Occipital lobe (tissue), 2 donors: ENCODE results near the gene CDK10. TPM values are rescaled to one million over a fixed set of nuclear protein-coding genes. Genes with fewer than 3 reads are reported as not detected.
"Not testable (repeated sequence)": the region's sequence is repeated elsewhere in the genome, so short reads cannot be mapped to it uniquely, and the experiment has no call there.

Source experiments
- DNase-seq: peaks from one replicate; lab custom pipeline; 2025; lab: John Stamatoyannopoulos, UW
- total RNA-seq: library from RNA; depleted of rRNA; stranded (reverse); fragments of >200 nt; gene quantifications from one replicate; pipeline ENCODE4 v1.2.3, GENCODE V29; 2014

Gene CDK10
- total RNA-seq, 1 donor from 2014 or later = 22.9 TPM

DNA sequence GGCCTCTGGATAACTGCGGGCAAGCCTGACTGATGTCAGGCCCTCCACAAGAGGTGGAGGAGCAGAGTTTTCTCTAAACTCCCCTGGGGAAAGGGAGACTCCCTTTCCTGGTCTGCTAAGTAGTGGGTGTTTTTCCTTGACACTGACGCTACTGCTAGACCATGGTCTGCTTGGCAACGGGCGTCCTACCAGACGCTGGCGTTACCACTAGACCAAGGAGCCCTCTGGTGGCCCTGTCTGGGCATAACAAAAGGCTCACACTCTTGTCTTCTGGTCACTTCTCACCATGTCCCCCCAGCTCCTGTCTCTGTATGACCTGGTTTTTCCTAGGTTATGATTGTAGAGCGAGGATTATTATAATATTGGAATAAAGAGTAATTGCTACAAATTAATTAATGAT lies 19.5 kb upstream of the CDK10 start:
- not testable (repeated sequence) for DNase-seq

DNA sequence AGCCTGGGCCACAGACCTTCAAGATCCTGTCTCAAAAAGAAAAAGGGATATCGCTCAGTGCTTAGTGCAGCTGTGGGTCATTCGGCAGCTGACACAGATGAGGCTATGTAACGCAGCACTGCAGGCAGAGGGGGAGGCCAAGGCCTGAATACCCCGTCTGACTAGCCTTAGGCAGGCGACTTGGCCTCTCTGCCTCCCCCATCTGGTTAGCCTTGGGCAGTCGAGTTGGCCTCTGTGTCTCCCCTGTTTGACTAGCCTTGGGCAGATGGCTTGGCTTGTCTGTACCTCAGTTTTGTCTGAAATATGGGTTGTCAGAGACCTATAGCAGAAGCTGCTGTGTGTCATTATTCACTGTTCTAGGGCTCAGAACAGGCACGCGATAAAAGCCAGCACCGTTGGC lies 18.9 kb upstream of the CDK10 start:
- no peak for DNase-seq

DNA sequence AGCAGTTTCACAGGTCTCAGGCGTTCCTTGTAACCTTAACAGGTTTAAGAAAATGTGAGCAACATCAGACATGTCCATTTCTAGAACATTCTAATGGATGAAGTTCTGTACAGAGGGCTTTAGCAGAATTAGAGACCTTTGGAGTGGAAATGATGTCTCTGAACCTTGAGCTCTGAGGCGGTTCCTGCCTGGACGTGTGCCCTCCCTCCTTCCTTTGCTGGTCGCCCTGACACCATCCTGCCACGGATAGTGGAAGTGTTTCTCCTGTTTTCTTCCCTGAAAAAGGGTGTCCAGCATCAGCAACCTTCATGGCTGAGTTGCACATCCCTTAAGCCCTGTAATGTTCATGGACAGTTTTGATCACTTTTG lies 17.7 kb upstream of the CDK10 start:
- no peak for DNase-seq

DNA sequence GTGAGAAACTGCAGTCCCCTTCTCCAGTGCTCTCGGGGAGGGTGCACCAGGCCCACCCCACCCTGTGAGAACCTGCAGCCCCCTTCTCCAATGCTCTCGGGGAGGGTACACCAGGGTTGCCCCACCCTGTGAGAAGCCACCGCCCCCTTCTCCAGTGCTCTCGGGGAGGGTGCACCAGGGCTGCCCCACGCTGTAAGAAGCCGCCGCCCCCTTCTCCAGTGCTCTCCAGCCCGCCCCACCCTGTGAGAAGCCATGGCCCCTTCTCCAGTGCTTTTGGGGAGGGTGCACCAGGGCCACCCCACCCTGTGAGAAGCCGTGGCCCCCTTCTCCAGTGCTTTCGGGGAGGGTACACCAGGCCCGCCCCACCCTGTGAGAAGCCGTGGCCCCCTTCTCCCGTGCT lies 16.7 kb upstream of the CDK10 start:
- DNase-seq = no peak

DNA sequence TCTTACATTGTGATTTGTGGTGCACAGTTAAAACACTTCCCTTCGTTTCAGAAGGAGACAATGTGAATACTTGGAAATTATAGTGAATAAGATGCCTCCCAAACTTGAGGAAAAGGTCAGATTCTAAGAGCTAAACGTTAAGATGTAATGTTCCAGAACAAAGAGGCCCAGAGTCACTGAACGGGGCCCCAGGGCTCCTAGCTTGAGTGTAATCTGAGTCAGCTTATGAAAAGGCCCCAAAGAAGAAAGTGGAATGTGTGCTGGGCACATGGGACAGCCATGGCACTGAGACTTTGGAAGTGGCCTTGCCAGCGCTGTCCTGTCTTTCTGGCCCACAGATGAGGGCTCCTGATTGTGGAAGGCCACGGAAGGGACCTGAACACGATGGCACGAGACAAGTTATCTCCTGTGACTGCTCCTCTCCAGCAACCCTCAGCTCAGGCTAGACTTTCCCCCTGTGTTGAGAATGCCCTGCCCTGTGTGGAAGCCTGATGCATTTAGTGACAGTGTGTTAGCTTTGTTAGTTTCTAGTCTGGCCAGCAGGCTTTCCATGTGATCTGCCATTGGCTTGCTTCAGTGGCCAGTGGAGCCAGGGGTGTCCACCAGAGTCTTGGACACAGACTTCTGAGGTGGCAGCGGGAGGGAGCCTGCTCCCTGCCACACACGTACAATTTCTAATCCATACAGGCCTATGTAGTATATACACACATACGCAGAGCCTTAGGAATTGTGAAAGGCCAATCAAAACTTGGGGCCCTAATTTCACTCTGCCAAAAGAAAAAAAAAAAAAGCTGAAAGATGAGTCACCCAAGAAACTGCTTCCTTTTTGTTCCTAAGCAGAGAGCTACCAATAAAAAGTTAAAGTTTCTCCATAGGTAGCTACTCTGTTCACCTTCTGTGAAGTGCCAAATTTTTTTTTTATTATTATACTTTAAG lies 15.7 kb upstream of the CDK10 start:
- DNase-seq = no peak

DNA sequence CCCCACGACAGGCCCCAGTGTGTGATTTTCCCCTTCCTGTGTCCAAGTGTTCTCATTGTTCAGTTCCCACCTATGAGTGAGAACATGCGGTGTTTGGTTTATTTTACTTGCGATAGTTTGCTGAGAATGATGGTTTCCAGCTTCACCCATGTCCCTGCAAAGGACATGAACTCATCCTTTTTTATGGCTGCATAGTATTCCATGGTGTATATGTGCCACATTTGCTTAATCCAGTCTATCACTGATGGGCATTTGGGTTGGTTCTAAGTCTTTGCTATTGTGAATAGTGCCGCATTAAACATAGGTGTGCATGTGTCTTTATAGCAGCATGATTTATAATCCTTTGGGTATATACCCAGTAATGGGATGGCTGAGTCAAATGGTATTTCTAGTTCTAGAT lies 14.9 kb upstream of the CDK10 start:
- DNase-seq = not testable (repeated sequence)

DNA sequence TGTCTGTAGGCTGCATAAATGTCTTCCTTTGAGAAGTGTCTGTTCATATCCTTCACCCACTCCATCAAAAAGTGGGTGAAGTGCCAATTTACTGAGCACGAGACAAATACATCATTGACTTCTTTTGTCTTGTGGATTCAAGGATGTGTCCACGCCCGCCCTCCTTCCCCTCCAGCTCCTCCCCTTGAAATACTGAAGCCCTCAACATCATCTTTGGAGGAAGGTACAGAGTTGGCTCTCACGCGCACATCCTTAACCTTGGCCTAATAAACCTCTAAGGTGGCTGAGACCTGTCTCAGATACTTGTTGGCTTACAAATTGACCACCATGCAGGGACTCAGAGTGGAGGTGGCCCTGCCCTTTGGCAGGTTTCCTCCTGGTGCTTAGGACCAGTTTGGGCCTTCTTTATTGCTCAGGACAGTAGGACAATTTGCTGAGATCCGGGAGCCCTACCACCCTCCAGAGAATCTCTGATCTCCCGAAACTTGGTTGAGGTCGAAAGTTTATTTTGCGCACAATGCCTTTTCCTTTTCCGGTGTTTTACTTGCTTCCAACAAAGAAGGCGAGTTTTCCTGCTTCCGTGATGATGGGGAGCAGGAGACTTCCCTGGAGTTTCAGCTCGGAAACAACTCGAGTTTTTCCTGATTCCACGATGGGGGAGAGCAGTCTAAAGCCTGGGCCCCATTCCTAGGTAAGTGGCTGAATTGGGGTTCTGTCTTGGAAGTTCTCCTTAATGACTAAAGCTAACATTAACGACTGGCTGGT lies 14.1 kb upstream of the CDK10 start:
- no peak for DNase-seq

DNA sequence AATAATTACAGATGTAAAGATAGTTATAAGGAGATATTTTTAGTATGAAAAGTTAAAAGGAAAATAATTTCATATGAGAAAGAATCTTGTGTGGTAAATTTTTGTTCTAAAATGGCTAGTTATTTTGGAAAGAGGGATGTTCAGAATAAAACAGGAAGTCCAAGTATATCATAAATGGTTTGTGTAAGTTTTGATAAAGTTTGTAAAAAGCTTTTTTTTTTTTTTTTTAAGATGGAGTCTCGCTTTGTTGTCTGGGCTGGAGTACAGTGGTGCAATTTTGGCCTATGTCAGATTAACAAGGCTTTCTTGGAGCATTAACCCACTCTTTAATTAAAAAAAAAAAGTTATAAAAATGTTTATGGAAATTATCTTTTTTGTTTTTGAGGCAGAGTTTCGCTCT lies 8.2 kb upstream of the CDK10 start:
- DNase-seq = no peak

DNA sequence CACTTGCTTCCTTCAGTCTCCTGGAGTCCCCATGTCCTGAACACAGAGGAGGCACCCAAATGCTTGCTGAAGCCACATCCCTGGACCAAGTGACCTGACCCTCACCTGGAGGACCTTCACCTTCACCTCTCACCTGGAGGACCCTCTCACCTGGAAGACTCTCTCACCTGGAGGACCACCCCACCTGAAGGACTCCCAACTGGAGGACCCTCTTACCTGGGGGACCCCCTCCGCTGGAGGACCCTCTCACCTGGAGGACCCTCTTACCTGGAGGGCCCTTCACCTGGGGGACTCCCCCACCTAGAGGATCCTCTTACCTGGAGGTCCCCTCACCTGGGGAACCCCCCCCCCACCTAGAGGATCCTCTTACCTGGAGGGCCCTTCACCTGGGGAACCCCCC lies 573 bp upstream of the CDK10 start:
- no peak for DNase-seq

DNA sequence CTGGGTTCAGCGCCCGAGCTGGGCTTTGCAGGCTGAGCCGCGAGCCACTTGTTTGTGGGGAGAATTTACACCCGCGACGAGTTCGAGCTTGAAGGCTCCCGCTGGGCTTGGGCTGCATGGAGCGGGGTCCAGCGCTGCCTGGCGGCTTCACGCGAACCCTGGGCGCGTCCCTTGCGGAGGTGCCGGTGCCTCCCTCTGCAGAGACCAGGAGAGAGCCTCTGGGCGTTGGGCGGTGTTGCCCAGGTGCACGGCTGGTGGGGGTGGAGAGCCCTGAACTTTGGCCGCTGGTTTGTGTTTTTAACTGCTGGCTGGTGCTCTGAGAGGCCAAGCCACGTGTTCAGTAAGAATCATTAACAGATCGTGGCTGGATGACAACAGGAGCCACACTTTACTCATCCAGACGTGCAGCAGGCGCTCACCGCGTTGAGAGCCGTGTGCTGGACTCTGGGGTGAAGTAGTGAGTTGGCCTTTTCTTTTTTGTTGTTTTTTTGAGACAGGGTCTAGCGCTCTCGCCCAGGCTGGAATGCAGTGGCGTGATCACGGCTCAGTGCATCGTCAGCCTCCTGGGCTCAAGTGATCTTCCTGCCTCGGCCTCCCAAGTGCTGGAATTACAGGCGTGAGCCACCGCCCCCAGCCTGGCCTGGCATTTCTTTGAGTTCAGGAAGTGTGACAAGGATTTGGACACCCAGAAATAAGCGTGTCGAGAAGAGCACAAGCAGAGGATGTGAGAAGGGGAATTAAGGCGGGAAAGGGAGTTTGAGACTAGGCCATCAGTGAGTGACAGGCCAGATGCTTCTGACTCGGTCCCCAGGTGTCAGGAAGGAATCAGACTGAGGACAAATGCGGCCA lies 827 bp downstream of the CDK10 start:
- DNase-seq = no peak

DNA sequence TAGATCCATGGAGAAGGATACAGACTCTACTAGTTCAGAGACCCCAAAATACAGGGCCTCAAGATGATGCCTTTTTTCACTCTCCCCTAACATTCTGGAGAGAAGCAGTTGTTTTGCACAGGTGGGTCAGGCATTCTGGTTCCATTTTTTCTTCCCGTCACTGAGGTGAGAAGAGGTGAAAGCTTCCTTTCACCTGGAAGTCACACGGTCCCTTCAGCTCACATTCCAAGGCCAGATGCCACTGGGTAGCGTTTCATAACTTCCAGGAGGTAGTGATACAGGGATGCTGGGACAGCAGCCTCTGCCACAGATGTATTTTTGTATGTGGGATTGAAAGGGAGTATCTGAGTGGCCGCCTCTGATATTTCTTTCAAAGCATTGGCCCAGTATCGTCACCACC lies 1.9 kb downstream of the CDK10 start:
- no peak for DNase-seq

DNA sequence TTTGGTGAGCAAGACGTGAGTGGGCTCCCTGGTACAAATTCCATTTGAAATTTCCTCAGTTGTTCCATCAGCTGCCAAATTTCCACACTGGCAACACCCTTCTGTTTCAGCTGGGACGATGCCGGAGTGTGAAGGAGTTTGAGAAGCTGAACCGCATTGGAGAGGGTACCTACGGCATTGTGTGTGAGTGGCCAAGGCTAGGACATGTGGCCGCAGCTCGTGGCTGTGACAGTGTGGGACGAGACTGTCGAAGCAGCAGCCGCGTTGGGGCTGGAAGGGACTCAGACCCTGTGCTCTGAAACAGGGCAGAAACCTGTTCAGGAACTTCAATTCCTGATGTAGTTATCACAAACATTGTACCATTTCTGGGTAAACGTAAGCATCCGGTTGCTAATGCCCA lies 2.7 kb downstream of the CDK10 start:
- no peak for DNase-seq

DNA sequence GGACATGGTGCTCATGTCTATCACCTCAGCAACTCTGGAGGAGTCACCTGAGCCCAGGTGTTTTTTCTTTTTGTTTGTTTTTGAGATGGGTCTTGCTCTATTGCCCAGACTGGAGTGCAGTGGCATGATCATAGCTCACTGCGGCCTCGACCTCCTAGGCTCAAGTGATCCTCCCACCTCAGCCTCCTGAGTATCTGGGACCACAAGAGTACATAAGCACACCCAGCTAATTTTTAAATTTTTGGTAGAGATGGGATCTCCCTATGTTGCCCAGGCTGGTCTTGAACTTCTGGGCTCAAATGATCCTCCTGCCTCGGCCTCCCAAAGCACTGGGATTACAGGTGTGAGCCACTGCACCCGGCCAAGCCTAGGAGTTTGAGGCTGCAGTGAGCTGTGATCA lies 3.1 kb downstream of the CDK10 start:
- not testable (repeated sequence) for DNase-seq

DNA sequence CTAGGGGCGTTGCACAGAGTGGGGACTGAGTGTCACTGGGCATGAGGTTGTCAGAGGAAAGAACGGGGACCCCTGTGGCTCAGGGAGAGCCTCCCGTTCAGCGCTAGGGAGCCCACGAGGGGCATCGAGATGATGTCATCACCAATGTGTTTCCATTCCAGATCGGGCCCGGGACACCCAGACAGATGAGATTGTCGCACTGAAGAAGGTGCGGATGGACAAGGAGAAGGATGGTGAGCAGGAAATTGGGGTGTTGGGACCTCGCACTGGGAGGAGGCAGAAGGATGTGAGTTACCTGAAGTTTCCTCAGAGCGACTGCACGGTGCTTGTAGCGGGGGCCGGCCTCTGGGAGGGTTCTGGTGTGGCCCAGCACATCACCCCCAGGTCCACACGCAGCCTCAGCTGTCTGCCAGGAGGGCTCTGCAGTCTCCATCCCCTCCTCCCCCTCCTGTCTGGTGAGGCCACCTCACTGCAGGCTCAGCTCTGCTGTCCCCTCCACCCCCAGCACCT lies 4.0 kb downstream of the CDK10 start:
- DNase-seq = no peak

DNA sequence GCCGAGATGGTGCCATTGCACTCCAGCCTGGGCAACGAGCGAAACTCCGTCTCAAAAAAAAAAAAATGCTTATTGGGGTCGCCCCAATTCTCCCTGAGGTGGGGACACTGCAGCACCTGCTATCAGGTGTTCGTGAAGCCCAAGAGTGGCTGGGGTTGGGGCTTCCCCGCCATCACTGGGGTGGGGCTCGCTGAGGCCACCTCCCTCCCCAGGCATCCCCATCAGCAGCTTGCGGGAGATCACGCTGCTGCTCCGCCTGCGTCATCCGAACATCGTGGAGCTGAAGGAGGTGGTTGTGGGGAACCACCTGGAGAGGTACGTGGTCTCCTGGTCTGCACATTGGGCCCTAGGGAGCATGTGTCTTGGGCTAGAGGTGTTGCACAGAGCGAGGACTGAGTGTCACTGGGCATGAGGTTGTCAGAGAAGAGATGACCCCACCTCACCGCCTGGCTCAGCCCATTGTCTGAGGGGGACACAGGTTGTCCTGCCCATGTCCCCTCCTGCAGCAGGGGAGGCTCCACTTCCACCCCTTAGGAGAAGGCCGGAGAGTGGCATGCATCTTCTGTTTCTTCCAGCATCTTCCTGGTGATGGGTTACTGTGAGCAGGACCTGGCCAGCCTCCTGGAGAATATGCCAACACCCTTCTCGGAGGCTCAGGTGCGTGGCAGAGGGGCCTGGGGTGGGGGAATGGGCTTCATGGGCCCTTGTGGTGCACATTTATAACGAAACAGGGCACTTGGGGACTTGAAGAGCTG lies 4.9 kb downstream of the CDK10 start:
- no peak for DNase-seq

DNA sequence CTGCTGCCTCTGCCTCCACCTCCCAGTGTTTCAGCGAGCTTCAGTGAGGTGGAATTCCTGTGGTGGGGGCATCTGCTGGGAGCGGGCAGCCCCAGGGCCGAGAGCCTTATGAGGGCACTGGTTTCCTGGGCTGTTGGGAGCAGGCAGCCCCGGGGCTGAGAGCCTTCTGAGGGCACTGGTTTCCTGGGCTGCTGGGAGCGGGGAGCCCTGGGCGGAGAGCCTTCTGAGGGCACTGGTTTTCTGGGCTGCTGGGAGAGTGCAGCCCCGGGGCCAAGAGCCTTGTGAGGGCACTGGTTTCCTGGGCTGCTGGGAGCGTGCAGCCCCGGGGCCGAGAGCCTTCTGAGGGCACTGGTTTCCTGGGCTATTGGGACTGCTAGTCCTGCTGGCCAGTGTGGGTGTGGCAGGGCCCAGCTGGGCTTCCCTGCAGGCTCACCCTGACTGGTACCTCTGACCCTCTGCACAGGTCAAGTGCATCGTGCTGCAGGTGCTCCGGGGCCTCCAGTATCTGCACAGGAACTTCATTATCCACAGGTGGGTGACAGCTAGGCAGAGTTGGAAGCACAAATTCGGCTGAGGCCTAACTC lies 5.6 kb downstream of the CDK10 start:
- DNase-seq = no peak

DNA sequence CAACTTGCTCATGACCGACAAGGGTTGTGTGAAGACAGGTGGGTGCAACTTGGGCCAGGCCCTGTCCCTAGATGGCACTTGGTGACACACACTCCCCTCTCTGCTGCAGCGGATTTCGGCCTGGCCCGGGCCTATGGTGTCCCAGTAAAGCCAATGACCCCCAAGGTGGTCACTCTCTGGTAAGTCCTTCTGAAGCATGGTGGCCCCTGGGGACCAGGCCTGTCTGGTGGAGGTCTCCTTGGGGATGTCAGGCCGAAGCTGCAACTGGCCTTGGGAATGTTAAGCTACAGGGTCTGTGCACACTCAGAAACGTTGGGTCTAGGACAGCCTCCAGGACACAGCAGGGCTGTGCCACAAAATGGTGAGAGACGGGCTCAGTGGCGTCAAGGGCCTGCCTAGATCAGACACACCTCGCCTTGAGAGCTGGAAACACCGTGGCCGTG lies 6.8 kb downstream of the CDK10 start:
- DNase-seq = no peak

DNA sequence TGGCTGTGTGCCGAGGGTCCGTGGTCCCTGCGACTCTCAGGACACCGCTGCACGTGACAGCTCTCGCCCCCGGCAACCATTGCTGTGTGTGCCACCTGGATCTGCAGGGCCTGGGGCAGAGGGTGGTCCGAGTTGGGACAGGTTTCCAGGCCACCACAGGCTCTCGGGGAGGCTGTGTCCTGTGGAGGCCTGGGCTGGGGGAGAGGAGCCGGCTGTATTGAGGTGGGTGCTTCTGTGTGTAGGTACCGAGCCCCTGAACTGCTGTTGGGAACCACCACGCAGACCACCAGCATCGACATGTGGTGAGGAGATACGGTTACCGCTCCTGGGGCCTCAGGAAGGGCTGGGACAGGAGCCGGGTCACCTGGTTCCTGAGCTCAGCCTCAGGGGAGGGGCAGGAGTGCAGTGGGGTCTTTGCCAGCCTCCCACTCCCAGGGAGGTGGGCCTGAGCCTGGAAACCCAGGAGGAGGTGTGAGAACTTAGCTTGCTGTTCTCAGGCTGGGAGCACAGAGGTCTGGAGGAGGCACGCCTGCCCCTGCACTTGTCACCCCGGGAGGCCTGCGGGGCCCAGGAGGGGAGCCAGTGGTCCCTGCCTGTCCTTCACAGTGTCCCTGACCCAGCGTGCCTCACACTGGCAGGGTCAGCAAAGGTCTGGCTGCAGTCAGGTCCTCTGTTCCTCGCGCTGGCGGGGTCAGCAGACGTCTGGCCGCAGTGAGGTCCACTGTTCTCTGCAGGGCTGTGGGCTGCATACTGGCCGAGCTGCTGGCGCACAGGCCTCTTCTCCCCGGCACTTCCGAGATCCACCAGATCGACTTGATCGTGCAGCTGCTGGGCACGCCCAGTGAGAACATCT lies 7.7 kb downstream of the CDK10 start:
- no peak for DNase-seq

DNA sequence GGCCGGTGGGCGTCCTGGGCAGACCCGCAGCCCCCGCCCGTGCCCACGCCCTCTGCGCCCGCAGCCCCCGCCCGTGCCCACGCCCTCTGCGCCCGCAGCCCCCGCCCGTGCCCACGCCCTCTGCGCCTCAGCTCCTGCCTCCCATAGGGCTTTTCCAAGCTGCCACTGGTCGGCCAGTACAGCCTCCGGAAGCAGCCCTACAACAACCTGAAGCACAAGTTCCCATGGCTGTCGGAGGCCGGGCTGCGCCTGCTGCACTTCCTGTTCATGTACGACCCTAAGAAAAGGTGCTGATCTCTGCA lies 8.2 kb downstream of the CDK10 start:
- DNase-seq = not testable (repeated sequence)
